CD4-positive, alpha-beta T cell (primary cell): ENCODE measurements around the gene ZC3H4. TPM values are rescaled to one million over a fixed set of nuclear protein-coding genes. Genes with fewer than 3 reads are reported as not detected.

Experiments used
- ATAC-seq: fragments of 200-7000 bp; cut with Tn5 transposase; one replicate; pipeline ENCODE4 v1.10.0; 2022; ENCODE audit warnings: mild to moderate bottlenecking; ENCODE audit not compliant: poor library complexity
- CTCF ChIA-PET: fragments of 350-600 bp; sonication (Branson Sonifier 250); formaldehyde crosslinking; loops from one replicate; lab custom pipeline; 2021; ENCODE audit warnings: antibody characterized with exemption, inconsistent platforms; lab: Charles Lee
- POLR2A ChIA-PET: fragments of 350-600 bp; sonication (Branson Sonifier 250); formaldehyde crosslinking; loops from one replicate; lab custom pipeline; 2021; ENCODE audit warnings: antibody characterized with exemption, inconsistent platforms; lab: Charles Lee
- DNase-seq, 14 experiments: peaks; one replicate each; pipeline ENCODE4 v3.0.0-alpha.2; 2013 to 2020; ENCODE audit warnings: mixed read lengths in 2 of 14
- H3K27ac ChIP-seq, 2 donors: one replicate each; pipeline versions ENCODE4 v1.5.1 to v1.7.0; 2013; ENCODE audit warnings: low read length in 2 of 2, low read depth in 1 of 2, mild to moderate bottlenecking in 1 of 2
- H3K27me3 ChIP-seq, 2 experiments: 1 replicate in 1 of 2; 2 replicates in 1 of 2; pipeline versions ENCODE4 v1.6.1 to v1.7.0; 2013; ENCODE audit warnings: low read length in 2 of 2, control low read depth in 1 of 2, mild to moderate bottlenecking in 1 of 2, moderate library complexity in 1 of 2; ENCODE audit not compliant: insufficient read depth in 2 of 2, control insufficient read depth in 1 of 2
- H3K36me3 ChIP-seq: one replicate; pipeline ENCODE4 v1.6.1; 2013; ENCODE audit warnings: low read length, control low read depth; ENCODE audit not compliant: insufficient read depth
- H3K4me1 ChIP-seq: one replicate; pipeline ENCODE4 v1.6.1; 2013; ENCODE audit warnings: low read length, control low read depth; ENCODE audit not compliant: insufficient read depth
- H3K4me3 ChIP-seq: one replicate; pipeline ENCODE4 v1.5.1; 2013; ENCODE audit warnings: mild to moderate bottlenecking, low read length, moderate library complexity
- H3K9me3 ChIP-seq, 2 experiments: 1 replicate in 1 of 2; 2 replicates in 1 of 2; pipeline versions ENCODE4 v1.6.1 to v1.7.0; 2013; ENCODE audit warnings: low read length in 2 of 2, mild to moderate bottlenecking in 2 of 2, control low read depth in 1 of 2, moderate library complexity in 1 of 2; ENCODE audit not compliant: control insufficient read depth in 1 of 2, insufficient read depth in 1 of 2
- H3K27ac Mint-ChIP-seq: one replicate; pipeline ENCODE4 v1.8.0; 2020; ENCODE audit warnings: mixed read lengths
- H3K27me3 Mint-ChIP-seq: one replicate; pipeline ENCODE4 v1.8.0; 2021; ENCODE audit warnings: mixed read lengths
- H3K36me3 Mint-ChIP-seq: one replicate; pipeline ENCODE4 v1.8.0; 2021; ENCODE audit warnings: low read depth, mixed read lengths
- H3K4me1 Mint-ChIP-seq: one replicate; pipeline ENCODE4 v1.8.0; 2021; ENCODE audit warnings: low read depth, mixed read lengths
- H3K4me3 Mint-ChIP-seq: one replicate; pipeline ENCODE4 v1.8.0; 2020; ENCODE audit warnings: mild to moderate bottlenecking, mixed read lengths
- H3K9me3 Mint-ChIP-seq: one replicate; pipeline ENCODE4 v1.8.0; 2020; ENCODE audit warnings: mixed read lengths
- CTCF ChIP-seq: fragments of 200-600 bp; IDR thresholded peaks from one replicate; pipeline ENCODE4 v1.8.0; 2022; ENCODE audit warnings: antibody characterized with exemption, mild to moderate bottlenecking
- intact Hi-C, 2 experiments: fragments of 100-400 bp; cut with DNase I in 1 of 2; cut with micrococcal nuclease in 1 of 2; formaldehyde crosslinking; loops; one replicate each; pipeline versions ENCODE4 v1.15.1 to v1.9.0; 2023 to 2025; cut with DNase I, micrococcal nuclease
- total RNA-seq, 174 experiments: library from RNA in 2 of 174; stranded (reverse) in 2 of 174; gene quantifications; one replicate each; pipeline ENCODE4 v1.2.3 and lab custom pipeline; 2021 to 2026

Gene ZC3H4
- total RNA-seq, 2 experiments from 2014 or later, result 39.4 to 43.7 TPM

GRCh38 chr19:47158879-47159503, 45.4 kb upstream of the ZC3H4 start:
- ATAC-seq, result peak; percentile 86
- H3K4me1 Mint-ChIP-seq, result peaks cover 69% of the 10 kb centered on the region
- Histone ChIP-seq H3K27me3 (no peaks in the 10 kb centered on the region), H3K4me3 (peak overlapping the region; percentile 11), H3K27ac (peak overlapping the region; percentile 42 to 64), H3K4me1 (peaks cover 74% of the 10 kb centered on the region), H3K9me3 (no peaks in the 10 kb centered on the region), H3K36me3 (peaks cover 19% of the 10 kb centered on the region)
- peak in 10 of 14 experiments; percentile 22 to 88 (median 48) for DNase-seq
- TF ChIP-seq CTCF, result no peak
- ChIA-PET POLR2A (interaction anchor here (0.8 to 8.8 kb wide), 17 partner anchors 9 to 190 kb away, joined by 3 to 126 read pairs (median 19); partner anchors contain the start of genes CCDC9, DHX34, SAE1 and ZC3H4), CTCF (interaction anchor here (0.9 to 8.5 kb wide), 11 partner anchors 9 to 190 kb away, joined by 3 to 59 read pairs (median 7); partner anchors contain the start of gene DHX34)
- H3K27me3 Mint-ChIP-seq, result no peaks in the 10 kb centered on the region
- peaks cover 38% of the 10 kb centered on the region for H3K36me3 Mint-ChIP-seq
- H3K27ac Mint-ChIP-seq, result peak overlapping the region; percentile 85
- no peaks in the 10 kb centered on the region for H3K9me3 Mint-ChIP-seq
- H3K4me3 Mint-ChIP-seq, result peak overlapping the region; percentile 58
- intact Hi-C loops, result loop anchor here (1.0 to 2.0 kb wide), 3 partner anchors 17 to 27 kb away; no protein-coding TSS in a partner anchor

DNA sequence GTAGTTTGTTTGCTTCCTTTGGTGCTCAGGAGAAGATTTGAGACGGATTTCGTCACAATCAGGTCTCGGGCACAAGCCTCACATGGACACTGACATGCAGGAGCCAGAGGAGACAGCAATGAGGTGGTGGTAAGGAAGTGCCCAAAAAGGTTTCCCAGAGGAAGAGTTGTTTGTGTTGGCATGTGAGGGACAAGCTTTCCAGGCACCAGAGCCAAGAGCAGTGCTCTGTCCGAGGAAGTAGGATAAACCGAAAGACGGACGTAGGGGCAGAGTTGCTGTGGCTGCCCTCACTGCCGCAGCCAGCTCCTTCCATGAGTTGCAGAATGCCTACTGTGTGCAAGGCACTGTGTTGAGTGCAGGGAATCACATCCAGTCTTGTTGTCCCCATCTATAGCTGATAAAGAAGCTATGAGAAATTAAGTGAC, 44.8 kb upstream of the ZC3H4 start:
- ATAC-seq (no peak), DNase-seq (no peak)
- peaks cover 69% of the 10 kb centered on the region for H3K4me1 Mint-ChIP-seq
- intact Hi-C loops, result loop anchor here in 1 of 2 experiments (2.0 kb wide), 1 partner anchor 18 kb away; no protein-coding TSS in a partner anchor
- peak overlapping the region; percentile 58 for H3K4me3 Mint-ChIP-seq
- ChIA-PET POLR2A (interaction anchor here (1.1 to 8.8 kb wide), 17 partner anchors 8 to 115 kb away, joined by 3 to 126 read pairs (median 19); partner anchors contain the start of genes CCDC9, SAE1 and ZC3H4), CTCF (interaction anchor here (1.0 to 8.5 kb wide), 9 partner anchors 8 to 86 kb away, joined by 3 to 59 read pairs (median 11); partner anchors contain the start of gene SAE1)
- no peaks in the 10 kb centered on the region for H3K27me3 Mint-ChIP-seq
- Histone ChIP-seq H3K4me1 (peaks cover 74% of the 10 kb centered on the region), H3K9me3 (no peaks in the 10 kb centered on the region), H3K4me3 (peak overlapping the region; percentile 31), H3K27me3 (no peaks in the 10 kb centered on the region), H3K36me3 (peaks cover 25% of the 10 kb centered on the region), H3K27ac (peak overlapping the region; percentile 42 to 64)
- peak overlapping the region; percentile 85 for H3K27ac Mint-ChIP-seq
- H3K9me3 Mint-ChIP-seq, result no peaks in the 10 kb centered on the region
- H3K36me3 Mint-ChIP-seq, result peaks cover 40% of the 10 kb centered on the region
- no peak for TF ChIP-seq CTCF

- DNase-seq (peak in 12 of 14 experiments; percentile 21 to 84 (median 42)), ATAC-seq (peak; percentile 15)
- Histone ChIP-seq H3K9me3 (no peaks in the 10 kb centered on the region), H3K27ac (peak overlapping the region; percentile 42 to 64), H3K4me3 (peak overlapping the region; percentile 31), H3K4me1 (peaks cover 73% of the 10 kb centered on the region), H3K36me3 (peaks cover 32% of the 10 kb centered on the region), H3K27me3 (no peaks in the 10 kb centered on the region)
- H3K4me1 Mint-ChIP-seq, result peaks cover 71% of the 10 kb centered on the region
- peak overlapping the region; percentile 85 for H3K27ac Mint-ChIP-seq
- intact Hi-C loops, result loop anchor here in 1 of 2 experiments (2.0 kb wide), 2 partner anchors 19 to 29 kb away; no protein-coding TSS in a partner anchor
- no peak for TF ChIP-seq CTCF
- CTCF ChIA-PET, result interaction anchor here (1.3 to 8.5 kb wide), 10 partner anchors 11 to 90 kb away, joined by 3 to 59 read pairs (median 10); partner anchors contain the start of gene SAE1
- POLR2A ChIA-PET, result interaction anchor here (0.8 to 8.8 kb wide), 21 partner anchors 7 to 191 kb away, joined by 3 to 126 read pairs (median 11); partner anchors contain the start of genes CCDC9, DHX34, SAE1 and ZC3H4
- no peaks in the 10 kb centered on the region for H3K27me3 Mint-ChIP-seq
- H3K4me3 Mint-ChIP-seq, result peak overlapping the region; percentile 81
- no peaks in the 10 kb centered on the region for H3K9me3 Mint-ChIP-seq
- H3K36me3 Mint-ChIP-seq, result peaks cover 45% of the 10 kb centered on the region
These were observed 44.1 kb upstream of the ZC3H4 start for GRCh38 chr19:47157431-47158321.
